GM10248 (cell line): ENCODE measurements around the gene TBK1.

Source experiments
- CTCF ChIA-PET: fragments of 300-600 bp; sonication (Branson Sonifier 250); formaldehyde crosslinking; extraction: SDS; loops from one replicate; lab custom pipeline; 2021; ENCODE audit warnings: antibody characterized with exemption; lab: Yijun Ruan, JAX
- POLR2A ChIA-PET: fragments of 350-650 bp; sonication (Branson Sonifier 250); formaldehyde crosslinking; extraction: SDS; loops from one replicate; lab custom pipeline; 2020; ENCODE audit warnings: antibody characterized with exemption; lab: Yijun Ruan, JAX
- DNase-seq: peaks from one replicate; pipeline ENCODE4 v3.0.0; 2012; ENCODE audit errors: extremely low spot score
- TF ChIP-seq, protein P1 (sequence below): IDR thresholded peaks from 2 replicates; pipeline ENCODE4 v1.5.1; 2012; ENCODE audit warnings: mild to moderate bottlenecking, low read depth; ENCODE audit errors: extremely low read depth, missing control alignments, control extremely low read depth

TBK1 gene

DNA sequence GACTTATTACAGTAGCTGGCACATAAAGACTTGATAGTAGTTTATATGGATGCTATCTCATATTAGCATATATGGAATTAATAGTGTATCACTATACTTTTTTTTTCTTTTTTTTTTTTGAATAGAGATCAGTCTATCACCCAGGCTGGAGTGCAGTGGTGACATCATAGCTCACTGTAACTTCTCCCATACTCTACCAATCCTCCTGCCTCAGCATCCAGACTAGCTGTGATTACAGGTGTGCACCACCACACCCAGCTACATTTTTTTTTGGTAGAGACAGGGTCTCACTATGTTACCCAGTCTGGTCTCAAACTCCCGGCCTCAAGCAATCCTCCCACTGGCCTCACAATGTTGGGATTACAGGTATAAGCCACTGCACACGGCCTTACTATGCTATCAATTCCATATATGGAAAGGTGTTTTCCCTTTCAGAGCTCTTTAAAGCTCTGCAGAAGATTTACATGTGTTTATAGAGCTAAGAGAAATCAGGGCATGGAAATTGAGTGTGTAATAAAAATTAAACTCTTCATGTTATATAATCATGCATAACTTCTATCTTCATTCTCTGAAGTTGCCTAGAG lies 1.8 kb upstream of the TBK1 start:
- DNase-seq, result no peak
- TF ChIP-seq, protein P1, sequence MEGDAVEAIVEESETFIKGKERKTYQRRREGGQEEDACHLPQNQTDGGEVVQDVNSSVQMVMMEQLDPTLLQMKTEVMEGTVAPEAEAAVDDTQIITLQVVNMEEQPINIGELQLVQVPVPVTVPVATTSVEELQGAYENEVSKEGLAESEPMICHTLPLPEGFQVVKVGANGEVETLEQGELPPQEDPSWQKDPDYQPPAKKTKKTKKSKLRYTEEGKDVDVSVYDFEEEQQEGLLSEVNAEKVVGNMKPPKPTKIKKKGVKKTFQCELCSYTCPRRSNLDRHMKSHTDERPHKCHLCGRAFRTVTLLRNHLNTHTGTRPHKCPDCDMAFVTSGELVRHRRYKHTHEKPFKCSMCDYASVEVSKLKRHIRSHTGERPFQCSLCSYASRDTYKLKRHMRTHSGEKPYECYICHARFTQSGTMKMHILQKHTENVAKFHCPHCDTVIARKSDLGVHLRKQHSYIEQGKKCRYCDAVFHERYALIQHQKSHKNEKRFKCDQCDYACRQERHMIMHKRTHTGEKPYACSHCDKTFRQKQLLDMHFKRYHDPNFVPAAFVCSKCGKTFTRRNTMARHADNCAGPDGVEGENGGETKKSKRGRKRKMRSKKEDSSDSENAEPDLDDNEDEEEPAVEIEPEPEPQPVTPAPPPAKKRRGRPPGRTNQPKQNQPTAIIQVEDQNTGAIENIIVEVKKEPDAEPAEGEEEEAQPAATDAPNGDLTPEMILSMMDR, result no peak
- CTCF ChIA-PET, result interaction anchor here (0.7 to 1.5 kb wide), 7 partner anchors 9 to 25 kb away, joined by 3 to 4 read pairs (median 3); no protein-coding TSS in a partner anchor
- POLR2A ChIA-PET, result interaction anchor here (0.6 to 0.7 kb wide), 2 partner anchors 46 to 216 kb away, joined by 3 to 4 read pairs; partner anchors contain the start of gene XPOT

DNA sequence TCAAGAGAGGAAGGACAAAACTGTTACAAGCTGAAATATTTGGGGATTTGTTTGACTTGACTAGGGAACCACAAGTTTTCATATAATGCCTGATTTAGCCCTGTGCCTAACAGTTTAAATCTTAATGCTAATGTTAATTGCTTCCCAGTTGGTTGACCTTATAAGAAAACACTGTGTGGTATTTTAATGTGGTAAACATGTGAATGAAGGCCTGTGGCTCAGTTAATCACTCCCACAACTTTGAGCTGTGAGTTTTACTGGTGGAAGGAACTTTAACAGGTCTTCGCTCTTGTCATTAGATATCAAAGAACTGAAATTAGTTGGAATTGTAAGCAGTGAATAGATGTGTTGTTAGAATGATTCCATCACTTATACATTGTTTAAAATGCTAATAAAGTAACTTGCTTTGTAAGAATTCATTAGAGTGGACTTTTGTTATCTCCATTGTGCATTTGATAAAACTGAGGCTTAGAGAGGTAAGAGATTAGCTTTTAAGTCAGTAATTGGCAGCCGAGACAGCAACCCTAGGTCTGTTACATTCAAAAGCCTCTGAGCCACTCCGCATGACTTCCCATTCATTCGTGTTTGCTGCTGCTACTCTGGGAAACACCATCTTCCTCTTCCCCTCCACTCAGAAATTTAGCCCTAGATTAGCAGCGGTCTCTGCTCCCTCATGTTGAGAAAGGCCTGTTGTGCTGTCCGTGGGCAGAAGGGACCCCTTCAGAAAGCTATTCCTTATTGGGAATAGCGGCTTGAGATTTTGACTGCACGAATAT lies 1.0 kb upstream of the TBK1 start:
- TF ChIP-seq, protein P1, result no peak
- POLR2A ChIA-PET, result interaction anchor here (0.7 kb wide), 1 partner anchor 47 kb away, joined by 3 read pairs; the partner anchor contains the start of gene XPOT
- peak; percentile 21 for DNase-seq
- CTCF ChIA-PET, result interaction anchor here (1.1 to 1.5 kb wide), 6 partner anchors 8 to 25 kb away, joined by 3 to 4 read pairs (median 3); no protein-coding TSS in a partner anchor

DNA sequence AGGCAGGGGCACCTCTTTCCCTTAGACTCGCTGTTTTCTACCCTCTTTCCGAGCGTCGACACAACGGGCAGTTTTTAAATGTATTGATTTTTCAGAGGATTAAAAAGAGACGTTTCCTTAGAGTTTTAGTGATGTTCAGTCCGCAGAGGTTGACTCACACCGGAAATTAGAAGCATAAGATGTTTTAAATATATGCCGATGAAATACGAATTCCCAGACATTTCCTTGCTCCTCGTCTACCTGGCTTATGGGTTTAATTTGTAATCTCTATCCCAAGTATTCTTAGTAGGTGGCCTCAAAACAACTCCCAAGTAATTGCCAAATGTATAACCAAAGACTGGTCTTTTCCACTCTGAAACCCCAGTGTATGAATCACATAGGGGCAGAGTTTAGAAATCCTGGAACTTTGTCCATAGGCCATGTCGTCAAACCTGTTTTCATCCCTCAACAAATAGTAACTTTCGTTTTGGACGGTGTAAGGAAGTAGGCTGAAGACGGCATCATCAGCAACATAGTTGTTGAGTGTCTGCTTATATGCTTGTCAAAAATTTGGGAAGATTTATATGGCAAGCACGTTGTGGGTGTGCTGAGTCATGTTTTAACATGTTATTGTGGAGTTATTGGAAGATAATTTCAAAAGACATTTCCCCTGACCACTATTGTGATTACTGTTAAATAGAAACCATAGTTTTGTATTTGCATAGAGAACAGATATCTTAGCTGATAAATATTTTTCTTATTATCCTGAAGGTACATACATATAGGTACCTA lies 824 bp downstream of the TBK1 start:
- TF ChIP-seq, protein P1, result no peak
- DNase-seq, result no peak
- ChIA-PET POLR2A (no interaction called here), CTCF (no interaction called here)

DNA sequence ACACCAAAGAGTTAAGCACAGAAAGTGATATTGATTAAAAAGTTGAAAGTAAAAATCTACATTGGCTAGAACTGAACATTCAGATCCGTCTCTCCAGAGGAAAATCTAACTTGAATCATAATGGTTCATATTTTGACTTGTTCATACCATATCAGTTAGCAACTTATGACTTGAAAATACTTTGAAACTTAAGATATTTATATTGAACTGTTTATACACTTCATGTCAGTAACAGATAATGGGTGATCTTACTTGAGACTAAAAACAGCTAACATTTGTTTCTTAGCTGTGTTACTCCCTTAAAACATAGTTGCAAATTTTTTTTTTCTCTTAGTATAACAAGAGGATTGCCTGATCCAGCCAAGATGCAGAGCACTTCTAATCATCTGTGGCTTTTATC lies 3.6 kb downstream of the TBK1 start:
- no peak for DNase-seq
- ChIA-PET POLR2A (no interaction called here), CTCF (interaction anchor here (1.6 kb wide), 1 partner anchor 16 kb away, joined by 4 read pairs; no protein-coding TSS in a partner anchor)
- TF ChIP-seq, protein P1, result no peak

DNA sequence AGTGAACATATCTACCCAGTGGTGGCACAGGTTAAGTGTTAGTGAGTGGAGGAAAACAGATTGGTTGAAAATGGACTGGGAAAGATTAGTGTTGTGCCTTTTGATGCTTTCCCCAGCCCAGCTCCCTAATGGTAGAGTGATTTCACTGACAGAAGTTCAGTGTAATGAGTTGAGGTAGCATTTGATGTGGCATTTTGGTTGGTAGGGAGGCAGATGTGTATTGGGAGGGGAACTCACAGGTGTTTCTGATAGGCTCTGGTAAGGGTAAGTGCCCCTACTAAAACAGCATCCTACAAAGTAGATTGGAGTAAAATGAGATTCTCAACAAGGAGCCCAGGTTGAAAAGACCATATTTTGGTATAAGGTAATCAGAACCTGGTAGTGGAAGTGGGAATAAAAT lies 4.2 kb downstream of the TBK1 start:
- ChIA-PET POLR2A (no interaction called here), CTCF (interaction anchor here (1.6 kb wide), 1 partner anchor 15 kb away, joined by 4 read pairs; no protein-coding TSS in a partner anchor)
- TF ChIP-seq, protein P1, result no peak
- no peak for DNase-seq

DNA sequence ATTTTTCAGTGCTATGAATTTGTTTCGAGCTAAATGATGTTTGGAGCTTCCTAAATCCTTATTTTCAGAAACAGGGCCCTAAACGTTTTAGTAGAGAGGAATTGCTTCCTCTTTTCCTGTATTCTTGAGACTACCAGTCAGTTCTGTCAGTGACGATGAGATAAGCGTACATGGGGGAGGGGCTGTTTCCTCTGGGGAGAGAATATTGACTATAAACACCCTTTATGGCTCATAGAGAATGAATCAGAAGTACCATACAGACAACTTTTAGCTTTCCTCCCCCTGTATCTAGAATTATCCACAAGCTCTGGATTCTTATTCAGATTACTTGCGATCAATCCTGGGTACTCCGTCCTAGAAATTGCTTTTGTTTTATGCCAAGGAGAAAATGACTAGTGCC lies 5.1 kb downstream of the TBK1 start:
- TF ChIP-seq, protein P1, result no peak
- ChIA-PET CTCF (interaction anchor here (0.9 to 1.6 kb wide), 3 partner anchors 10 to 35 kb away, joined by 3 to 6 read pairs (median 4); no protein-coding TSS in a partner anchor), POLR2A (interaction anchor here (0.6 to 0.7 kb wide), 2 partner anchors 164 to 602 kb away, joined by 3 to 6 read pairs; no protein-coding TSS in a partner anchor)
- DNase-seq, result no peak
